HL-60 (cell line): ENCODE measurements around the gene SLC22A5.

Experiments used
- CTCF ChIP-seq: IDR thresholded peaks from one replicate; pipeline ENCODE4 v1.5.1; 2011; ENCODE audit warnings: low read length, control low read depth, inconsistent platforms; ENCODE audit not compliant: insufficient read depth
- GABPA ChIP-seq: IDR thresholded peaks from 2 replicates; pipeline ENCODE4 v1.6.1; 2012; ENCODE audit warnings: low read depth
- POLR2AphosphoS5 ChIP-seq: IDR thresholded peaks from 2 replicates; pipeline ENCODE4 v1.6.1; 2012; ENCODE audit warnings: low read depth

- TF ChIP-seq POLR2AphosphoS5: no peak
- TF ChIP-seq CTCF: no peak
- no peak for TF ChIP-seq GABPA
These were observed 56.5 kb downstream of the SLC22A5 start for GRCh38 chr5:132425975-132426524.
